ENCODE results near the gene C19orf44.
"Not testable (repeated sequence)": the region's sequence is repeated elsewhere in the genome, so short reads cannot be mapped to it uniquely, and the experiment has no call there.

C19orf44 gene

DNA sequence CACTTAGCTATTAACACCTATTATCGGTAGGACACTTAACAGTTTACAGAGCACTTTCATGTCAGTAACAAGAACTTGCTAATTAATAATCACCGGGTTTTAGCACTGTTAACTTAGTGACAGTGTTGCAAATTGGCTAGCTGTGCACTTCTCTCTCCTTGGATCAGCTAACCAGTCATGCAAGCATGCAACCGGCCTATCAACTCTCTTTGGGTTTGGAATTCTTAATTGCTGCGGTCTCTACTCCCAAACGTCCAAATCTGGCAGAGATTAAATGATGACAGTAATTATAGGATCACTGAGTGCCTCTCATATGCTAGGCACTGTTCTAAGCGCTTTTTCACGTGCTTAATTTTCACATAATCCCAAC is 25.7 kb upstream of the C19orf44 start:
- no peak for DNase-seq

DNA sequence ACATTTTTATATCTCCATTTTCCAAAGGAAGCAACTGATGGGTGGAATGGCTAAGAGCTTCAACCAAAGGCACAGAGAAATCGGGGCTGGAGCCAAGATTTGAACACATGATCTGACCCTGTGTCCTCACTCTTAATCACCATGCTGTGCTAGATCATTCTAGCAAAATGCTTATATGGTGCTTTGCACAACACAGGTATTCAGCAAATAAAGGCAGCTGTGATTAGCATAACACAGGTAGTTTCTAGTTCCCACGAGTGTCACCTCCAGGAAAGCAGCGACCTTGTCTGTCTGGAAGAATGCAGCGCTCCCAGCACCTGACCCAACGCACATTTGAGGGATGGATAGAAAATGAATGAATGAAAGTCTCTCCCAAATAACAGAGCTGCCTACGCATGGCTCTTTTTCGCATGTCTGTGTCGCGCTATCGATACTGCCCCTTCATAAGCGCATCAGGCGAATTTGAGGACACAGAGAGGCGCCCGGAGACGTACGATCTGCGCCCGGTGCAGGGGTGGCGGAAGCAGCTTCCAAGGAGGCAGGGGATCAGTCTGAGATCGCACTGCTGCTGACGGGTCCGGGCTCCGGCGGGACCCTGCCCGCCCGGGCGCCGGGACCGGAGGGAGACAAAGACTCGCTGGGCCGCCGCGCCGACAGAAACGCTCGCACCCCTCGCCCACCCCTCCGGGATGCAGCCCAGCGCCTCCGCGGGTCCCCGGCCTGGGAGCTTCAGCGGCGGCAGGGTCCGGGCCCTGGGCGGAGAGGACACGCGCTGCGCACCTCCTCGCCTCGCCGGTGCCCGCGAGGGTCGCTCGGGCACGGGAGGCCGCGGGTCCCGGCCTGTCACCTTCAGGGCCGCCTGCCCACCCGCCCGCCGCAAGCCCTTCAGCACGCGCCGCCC is 25.0 kb upstream of the C19orf44 start:
- no peak for DNase-seq

DNA sequence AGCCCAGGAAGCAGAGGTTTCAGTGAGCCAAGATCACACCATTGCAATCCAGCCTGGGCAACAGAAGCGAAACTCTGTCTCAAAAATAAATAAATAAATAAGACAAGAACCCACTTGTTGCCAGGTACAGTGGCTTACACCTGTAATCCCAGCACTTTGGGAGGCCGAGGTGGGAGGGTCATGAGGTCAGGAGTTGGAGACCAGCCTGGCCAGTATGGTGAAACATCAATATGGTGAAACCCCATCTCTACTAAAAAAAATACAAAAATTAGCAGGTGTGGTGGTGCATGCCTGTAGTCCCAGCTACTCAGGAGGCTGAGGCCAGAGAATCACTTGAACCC is 23.7 kb upstream of the C19orf44 start:
- DNase-seq: not testable (repeated sequence)

DNA sequence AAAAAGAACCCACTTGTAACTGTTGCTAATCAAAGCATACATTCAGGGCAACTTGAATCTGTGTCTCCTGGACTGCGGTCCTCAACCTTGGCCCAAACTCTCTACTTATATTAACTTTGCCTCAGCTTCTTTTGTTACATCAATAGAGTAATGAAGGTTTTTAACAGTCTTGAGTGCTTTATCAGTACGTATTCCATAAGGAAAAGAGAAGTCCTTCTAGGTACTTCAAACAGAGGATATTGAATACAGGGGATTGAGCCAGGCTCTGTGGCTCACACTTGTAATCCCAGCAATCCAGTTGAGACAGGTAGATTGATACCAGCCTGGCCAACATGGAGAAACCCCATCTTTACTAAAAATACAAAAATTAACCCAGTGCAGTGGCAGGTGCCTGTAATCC is 23.2 kb upstream of the C19orf44 start:
- no peak for DNase-seq

DNA sequence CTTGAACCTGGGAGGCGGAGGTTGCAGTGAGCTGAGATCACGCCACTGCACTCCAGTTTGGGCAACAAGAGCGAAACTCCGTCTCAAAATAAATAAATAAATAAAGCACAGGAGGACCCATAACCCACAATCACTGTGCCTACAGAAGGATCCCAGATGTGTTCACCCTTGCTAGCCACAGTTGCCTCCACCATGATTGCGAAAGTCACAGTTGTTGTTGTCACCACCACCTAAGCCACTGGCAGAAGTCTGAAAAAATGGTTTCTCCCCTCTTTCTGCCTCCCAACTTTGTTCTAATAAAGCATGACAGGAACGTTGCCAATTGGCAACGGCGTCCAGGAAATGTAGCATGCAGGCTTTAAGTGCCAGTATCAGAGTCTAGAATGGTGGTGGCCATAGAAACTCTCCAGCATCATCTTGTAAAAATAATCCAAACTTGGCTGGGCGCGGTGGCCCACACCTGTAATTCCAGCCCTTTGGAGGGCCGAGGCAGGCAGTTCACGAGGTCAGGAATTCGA is 22.3 kb upstream of the C19orf44 start:
- DNase-seq: no peak

DNA sequence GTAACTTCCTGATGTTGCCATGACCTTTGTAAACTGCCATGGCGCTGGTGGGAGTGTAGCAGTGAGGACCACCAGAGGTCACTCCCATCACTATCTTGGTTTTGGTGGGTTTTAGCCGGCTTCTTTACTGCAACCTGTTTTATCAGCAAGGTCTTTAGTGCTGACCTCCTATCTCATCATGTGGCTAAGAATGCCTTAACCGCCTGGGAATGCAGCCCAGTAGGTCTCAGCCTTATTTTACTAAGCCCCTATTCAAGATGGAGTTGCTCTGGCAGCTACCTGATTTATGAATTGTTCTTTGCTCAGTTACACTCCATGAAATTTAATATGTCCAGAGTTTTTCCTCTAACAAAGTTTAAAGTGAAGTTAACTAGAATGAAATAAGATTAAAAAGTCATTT is 19.8 kb upstream of the C19orf44 start:
- DNase-seq: no peak

DNA sequence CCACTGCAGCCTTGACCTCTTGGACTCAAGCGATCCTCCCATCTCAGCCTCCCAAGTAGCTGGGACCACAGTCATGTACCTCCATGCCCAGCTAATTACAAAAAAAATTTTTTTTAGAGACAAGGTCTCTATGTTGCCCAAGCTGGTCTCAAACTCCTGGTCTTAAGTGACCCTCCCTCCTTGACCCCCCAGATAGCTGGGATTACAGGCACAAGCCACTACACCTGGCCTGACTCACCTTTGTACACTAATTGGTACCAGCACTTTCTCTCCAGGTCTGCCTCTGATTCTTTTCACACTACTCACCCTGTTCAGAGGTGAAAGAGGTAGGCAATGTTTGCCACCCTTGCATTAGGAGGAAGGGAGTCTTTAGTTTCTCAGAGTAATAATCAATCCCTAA is 18.9 kb upstream of the C19orf44 start:
- no peak for DNase-seq

DNA sequence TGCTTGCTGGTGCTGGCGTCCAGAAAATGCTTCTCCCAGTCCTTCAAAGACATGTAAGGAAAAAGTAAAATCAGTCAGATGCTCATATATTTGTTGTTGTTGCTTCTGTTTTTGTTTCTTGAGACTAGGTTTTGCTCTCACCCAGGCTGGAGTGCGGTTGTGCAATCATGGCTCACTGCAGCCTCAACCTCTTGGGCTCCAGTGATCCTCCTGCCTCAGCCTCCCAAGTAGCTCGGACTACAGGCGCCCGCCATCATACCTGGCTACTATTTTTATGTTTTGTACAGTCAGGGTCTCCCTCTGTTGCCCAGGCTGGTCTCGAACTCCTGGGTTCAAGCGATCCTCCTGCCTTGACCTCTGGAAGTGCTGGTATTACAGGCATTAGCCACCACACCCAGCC is 13.4 kb upstream of the C19orf44 start:
- DNase-seq: no peak

DNA sequence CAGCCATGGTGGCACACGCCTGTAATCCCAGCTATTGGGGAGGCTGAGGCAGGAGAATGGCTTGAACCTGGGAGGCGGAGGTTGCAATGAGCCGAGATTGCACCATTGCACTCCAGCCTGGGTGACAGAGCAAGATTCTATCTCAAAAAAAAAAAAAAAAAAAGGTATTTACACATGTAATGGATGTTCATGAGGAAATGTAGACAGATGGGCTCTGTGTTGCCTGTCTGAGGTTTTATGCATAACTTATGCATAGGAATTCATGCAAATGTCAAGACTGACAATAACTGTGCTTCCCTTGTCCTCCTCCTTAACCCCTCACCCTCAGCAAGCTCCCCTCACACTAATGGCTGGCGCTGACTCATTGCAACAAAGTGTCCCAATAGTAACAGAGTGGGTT is 9.7 kb upstream of the C19orf44 start:
- not testable (repeated sequence) for DNase-seq

DNA sequence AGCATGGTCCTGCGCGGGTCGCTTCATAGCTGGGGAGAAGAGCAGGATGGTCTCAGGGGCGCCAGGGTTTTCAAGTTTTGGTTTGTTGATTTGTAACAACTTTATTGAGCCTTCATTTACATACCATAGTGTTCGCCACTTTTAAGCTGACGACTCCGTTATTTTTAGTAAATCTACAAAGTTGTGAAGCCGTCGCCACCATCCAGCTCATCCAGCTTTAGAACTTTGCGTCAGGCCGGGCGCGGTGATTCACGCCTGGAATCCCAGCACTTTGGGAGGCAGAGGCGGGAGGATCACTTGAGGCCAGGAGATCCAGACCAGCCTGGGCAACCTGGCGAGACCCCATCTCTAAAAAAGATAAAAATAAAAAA is 404 bp downstream of the C19orf44 start:
- DNase-seq: no peak

DNA sequence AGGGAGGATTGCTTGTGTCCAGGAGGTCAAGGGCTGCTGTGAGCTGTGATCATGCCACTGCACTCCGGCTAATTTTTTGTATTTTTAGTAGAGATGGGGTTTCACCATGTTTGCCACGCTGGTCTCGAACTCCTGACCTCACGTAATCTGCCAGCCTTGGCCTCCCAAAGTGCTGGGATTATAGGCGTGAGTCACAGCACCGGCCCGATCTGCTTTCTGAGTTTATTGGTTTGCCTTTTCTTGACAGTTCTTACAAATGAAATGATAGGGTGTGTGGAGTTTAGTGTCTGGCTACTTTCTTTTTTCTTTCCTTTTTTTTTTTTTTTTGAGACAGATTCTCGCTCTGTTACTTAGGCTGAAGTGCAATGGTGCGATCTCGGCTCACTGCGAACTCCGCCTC is 848 bp downstream of the C19orf44 start:
- DNase-seq: no peak

DNA sequence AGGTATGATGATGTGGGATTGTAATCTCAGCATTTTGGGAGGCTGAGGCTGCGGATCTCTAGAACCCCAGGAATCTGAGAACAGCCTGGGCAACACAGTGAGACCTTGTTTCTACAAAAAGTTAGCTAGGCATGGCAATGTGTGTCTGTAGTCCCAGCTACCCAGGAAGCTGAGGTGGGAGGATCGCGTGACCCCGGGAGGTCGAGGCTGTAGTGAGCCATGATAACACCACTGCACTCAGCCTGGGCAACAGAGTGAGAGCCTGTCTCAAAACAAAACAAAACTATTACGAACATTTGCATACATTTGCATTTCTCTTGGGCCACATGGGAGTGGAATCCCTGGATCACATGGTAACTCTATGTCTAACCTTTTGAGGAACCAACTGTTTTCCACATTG is 1.6 kb downstream of the C19orf44 start:
- DNase-seq: no peak

DNA sequence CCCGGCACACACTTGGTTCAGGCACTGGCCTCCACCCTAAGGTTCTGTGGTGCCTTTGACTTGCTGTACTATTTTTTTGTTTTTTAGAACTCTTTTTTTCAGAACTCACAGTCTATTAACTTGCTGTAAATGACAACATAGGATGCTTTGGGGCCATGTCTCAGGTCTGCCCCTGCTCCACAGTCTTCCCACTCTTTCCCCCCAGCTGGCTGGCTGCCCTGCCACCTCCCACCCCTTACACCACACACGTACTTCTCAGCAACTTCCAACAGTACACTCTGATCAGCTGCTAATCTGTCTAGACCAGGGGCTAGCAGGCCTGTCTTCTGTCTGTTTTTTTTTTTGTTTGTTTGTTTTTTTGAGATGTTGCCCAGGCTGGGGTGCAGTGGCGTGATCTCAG is 8.1 kb downstream of the C19orf44 start:
- no peak for DNase-seq

DNA sequence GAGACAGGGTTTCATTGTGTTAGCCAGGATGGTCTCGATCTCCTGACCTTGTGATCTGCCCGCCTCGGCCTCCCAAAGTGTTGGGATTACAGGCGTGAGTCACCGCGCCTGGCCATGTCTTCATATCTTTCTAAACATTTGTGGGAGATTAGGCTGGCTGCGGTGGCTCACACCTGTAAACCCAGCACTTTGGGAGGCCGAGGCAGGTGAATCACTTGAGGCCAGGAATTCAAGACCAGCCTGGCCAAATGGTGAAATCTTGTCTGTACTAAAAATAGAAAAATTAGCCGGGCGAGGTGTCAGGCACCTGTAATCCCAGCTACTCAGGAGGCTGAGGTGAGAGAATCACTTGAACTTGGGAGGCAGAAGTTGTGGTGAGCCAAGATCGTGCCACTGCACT is 10.0 kb downstream of the C19orf44 start:
- not testable (repeated sequence) for DNase-seq

DNA sequence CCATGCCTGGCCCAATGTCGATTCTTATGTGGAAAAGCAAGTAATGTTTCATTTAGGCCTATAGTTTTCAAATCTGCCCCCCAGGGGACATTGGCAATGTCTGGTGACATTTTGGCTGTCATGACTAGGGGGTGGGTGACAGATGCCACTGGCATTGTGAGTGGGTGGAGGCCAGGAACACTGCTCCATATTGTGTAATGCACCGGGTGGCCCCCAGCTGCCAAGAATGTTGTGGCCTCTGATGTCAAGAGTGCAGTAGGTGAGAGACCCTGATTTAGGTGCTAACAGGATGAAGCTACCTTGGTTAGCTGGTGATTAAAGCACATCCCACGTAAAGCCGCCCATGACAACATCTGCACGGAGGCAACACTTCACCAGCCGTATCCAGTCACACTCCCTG is 10.8 kb downstream of the C19orf44 start:
- no peak for DNase-seq

DNA sequence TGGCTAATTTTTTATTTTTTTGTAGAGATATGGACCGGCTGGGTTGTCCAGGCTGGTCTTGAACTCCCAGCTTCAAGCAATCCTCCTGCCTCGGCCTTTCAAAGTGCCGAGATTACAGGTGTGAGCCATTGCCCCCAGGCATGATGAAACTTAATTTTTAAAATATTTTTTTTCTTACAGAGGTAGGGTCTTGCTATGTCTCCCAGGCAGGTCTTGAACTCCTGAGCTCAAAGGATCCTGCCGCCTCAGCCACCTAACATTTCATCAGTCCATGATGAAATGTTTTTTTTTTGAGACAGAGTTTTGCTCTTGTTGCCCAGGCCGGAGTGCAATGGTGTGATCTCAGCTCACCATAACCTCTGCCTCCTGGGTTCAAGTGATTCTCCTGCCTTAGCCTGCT is 12.4 kb downstream of the C19orf44 start:
- DNase-seq: no peak

DNA sequence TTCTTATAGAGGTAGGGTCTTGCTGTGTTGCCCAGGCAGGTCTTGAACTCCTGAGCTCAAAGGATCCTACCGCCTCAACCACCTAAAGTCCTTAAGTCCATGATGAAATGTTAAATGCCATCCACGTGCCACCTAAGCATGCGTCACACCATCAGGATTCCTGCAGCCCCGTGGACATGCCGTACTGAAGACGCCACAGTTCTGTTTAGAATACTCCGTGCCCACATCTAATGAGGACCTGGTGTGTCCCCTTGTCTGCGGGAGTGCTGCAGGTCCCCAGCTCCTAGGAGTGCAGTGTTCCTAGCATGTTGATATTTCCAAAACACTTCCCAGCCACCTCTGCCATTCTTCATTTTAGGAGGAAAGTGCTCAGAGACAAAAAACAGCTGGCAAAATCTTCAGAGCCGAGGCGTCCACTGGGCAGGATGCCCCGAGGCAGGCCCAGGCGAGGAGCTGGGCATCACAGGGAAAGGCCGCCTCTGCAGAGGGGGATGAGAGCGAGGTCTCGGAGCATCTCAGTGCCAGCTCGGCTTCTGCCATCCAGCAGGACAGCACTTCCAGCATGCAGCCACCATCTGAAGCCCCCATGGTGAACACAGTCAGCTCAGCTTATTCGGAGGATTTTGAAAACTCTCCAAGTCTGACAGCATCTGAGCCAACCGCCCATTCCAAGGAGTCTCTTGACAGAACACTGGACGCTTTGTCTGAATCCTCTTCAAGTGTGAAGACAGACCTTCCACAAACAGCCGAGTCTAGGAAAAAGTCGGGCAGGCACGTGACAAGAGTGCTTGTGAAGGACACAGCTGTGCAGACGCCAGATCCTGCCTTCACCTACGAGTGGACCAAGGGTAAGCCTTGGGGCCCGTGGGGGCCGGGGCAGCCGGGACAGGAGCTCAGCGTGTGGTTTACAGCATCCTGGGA is 13.2 kb downstream of the C19orf44 start:
- no peak for DNase-seq

DNA sequence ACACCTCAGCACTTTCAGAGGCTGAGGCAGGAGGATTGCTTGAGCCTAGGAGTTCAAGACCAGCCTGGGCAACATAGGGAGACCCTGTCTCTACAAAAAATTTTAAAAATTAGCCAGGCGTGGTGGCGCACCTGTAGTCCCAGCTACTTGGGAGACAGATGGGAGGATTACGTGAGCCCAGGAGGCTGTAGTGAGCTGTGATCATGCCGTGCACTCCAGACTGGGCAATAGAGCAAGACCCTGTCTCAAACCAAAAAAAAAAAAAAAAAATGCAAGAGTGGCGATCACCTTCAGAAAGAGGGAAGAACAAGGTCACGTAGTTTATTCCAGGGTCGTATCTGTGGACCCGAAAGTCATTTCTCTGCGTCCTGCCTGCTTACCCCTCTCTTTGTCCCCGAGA is 16.4 kb downstream of the C19orf44 start:
- DNase-seq: not testable (repeated sequence)

DNA sequence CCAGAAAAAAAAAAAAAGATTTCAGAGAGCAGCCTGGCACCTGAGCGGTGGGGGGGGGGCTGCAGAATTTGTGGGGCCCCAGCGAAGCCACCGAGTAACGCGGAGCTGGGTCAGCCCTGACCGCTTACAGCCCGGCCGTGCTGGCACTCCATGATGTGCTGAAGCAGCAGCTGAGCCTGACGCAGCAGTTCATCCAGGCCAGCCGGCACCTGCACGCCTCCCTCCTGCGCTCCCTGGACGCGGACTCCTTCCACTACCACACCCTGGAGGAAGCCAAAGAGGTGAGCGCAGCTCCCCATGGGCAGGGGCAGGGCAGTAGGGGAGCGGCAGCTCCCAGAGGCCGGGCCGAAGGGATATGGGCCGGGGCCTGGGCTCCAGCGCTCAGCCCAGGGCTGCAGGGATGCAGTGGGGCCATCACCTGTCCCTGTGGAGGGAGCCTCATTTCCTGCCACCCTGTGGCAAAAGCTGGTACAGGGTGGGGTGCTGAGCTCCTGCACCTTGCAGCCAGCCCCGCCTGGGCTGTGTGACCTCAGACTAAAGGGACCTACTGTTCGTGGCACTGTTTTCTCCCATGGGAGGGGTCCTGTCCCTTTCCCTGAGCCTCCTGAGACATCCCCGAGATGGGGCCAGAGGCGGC is 18.3 kb downstream of the C19orf44 start:
- no peak for DNase-seq

DNA sequence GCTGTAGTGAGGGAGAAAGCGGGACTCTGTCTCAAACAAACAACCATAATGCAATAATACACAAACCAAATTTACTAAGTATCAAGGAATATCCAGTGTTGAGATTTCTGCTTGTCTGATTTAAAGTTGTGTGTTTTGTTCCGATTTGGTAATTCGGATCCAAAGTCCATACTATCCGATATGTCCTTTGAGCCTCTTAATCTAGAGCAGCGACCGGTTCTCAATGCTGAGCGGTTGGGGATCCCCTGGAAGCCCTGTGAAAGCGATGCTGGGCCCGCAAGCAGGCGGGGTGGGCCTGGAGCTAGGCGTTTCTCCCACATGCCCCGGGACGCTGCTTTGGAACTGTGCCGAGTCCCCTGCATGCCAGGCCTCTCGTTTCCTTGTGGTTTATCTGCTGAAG is 20.2 kb downstream of the C19orf44 start:
- no peak for DNase-seq

DNA sequence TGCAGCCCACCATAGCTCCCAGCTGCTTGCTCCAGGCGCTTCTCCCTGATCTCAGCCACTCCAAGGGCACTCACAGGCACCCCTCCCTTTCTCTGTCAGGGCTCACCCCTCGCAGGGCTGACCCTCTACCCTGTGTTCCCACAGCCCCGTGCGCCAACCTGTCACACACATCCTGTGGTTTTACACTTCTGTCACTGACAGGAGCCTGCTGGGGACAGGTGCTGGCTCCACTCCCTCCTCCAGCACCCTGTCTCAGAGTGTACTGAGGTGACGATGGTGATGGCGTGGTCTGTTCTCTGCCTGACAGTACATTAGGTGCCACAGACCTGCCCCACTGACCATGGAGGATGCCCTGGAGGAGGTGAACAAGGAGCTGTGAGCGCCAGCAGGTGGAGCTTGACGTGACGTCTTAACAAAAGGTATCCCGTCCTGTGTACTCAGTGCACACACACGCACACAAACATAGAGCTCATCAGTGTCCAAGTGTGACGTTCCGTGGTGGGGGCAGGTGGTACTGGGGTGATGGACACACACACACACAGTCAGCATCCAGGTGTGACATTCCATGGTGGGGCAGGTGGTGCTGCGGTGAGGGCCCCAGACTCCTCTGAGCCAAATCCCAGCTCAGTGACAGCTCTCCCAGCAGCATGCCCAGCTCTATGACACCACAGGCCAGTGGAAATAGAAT is 20.9 kb downstream of the C19orf44 start:
- no peak for DNase-seq

DNA sequence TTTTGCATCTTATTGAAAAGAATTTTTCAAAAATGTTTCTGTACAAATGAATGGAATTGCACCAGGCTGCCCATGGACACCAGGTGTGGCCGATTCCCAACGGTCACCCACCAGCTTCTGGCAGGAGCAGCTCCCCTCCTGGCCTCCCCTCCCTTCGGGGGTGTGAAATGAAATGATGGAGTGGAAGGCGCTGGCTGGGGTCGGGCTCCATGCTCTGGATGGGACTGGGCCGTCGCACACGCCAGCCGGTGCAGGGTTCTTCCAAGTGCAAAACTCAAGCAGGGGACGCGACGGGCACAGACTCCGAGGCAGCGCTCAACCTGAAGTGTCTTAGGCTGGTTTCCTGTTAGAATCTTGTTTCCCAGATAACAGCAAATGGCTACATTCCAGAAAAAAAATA is 21.9 kb downstream of the C19orf44 start:
- DNase-seq: no peak
